Measurements from ENCODE around the gene TSC2. TPM values are rescaled to one million over a fixed set of nuclear protein-coding genes. Genes with fewer than 3 reads are reported as not detected.

Gene TSC2
- total and polyA plus RNA-seq, 2 of the 13 experiments (the other 11 are each of a cell fraction or from before 2014, with no cell fraction given), result 19.6 to 40.4 TPM

DNA sequence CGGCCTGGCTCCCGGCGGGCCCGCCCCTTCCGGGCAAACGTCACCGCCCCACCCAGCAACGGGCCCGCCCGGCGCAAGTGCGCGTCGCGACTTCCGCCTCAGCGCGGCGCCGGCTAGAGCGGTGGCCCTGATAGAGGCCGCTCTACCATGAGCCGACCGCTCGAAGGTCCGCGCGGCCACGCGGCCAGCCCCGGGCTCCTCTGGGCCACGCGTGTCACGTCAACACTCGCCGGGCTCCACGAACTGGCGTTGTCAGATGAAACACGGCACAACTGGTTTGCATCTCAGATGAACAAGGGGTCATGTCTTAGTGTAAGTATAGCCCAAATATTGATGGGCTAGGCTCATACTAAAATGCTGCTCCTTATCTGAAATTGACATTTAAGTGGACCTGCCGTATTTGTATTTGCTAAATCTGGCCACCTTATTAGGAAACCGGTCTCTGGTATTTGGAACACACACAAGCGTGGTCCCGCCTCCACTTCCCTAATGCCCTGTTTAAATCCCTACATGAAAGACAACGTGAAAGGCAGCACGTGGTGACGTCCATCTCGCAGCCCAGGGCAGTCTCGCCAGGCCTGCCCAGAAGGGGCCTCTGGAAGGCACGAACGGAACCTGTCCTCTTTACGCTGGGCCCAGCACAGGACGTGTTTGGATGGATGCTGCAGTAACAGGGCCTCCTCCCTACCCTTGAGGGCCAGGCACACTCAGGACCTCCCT is 37.8 kb upstream of the TSC2 start, which contains the start of gene ZNF598 (continued):
- TF ChIP-seq, protein P1, sequence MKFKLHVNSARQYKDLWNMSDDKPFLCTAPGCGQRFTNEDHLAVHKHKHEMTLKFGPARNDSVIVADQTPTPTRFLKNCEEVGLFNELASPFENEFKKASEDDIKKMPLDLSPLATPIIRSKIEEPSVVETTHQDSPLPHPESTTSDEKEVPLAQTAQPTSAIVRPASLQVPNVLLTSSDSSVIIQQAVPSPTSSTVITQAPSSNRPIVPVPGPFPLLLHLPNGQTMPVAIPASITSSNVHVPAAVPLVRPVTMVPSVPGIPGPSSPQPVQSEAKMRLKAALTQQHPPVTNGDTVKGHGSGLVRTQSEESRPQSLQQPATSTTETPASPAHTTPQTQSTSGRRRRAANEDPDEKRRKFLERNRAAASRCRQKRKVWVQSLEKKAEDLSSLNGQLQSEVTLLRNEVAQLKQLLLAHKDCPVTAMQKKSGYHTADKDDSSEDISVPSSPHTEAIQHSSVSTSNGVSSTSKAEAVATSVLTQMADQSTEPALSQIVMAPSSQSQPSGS (CRISPR knock-in tag; IDR thresholded peaks at IDR 0.05), result peak; percentile 15; the same call in 1 of the 2 replicates
- TF ChIP-seq, protein P2, sequence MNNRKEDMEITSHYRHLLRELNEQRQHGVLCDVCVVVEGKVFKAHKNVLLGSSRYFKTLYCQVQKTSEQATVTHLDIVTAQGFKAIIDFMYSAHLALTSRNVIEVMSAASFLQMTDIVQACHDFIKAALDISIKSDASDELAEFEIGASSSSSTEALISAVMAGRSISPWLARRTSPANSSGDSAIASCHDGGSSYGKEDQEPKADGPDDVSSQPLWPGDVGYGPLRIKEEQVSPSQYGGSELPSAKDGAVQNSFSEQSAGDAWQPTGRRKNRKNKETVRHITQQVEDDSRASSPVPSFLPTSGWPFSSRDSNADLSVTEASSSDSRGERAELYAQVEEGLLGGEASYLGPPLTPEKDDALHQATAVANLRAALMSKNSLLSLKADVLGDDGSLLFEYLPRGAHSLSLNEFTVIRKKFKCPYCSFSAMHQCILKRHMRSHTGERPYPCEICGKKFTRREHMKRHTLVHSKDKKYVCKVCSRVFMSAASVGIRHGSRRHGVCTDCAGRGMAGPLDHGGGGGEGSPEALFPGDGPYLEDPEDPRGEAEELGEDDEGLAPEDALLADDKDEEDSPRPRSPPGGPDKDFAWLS (CRISPR knock-in tag; IDR thresholded peaks at IDR 0.05; ENCODE audit: borderline replicate concordance), result no peak
- no peak for TF ChIP-seq HNRNPLL (IDR thresholded peaks at IDR 0.05; ENCODE audit: low read depth, low read length, poor library complexity, severe bottlenecking)
- peak; percentile 34; the same call in 1 of the 2 replicates for TF ChIP-seq SP5 (CRISPR knock-in tag; IDR thresholded peaks at IDR 0.05; ENCODE audit: borderline replicate concordance, low read depth)
- no peak for TF ChIP-seq ZNF496 (CRISPR knock-in tag; IDR thresholded peaks at IDR 0.05; ENCODE audit: insufficient replicate concordance)
- no peak for TF ChIP-seq ATF1 (CRISPR knock-in tag; IDR thresholded peaks at IDR 0.05)
- no peak for TF ChIP-seq ZNF816 (CRISPR knock-in tag; IDR thresholded peaks at IDR 0.05; ENCODE audit: borderline replicate concordance)
- TF ChIP-seq ZNF570 (CRISPR knock-in tag; IDR thresholded peaks at IDR 0.05; ENCODE audit: borderline replicate concordance), result no peak
- no peak for TF ChIP-seq ZNF460 (CRISPR knock-in tag; IDR thresholded peaks at IDR 0.05; ENCODE audit: borderline replicate concordance)
- TF ChIP-seq, protein P3, sequence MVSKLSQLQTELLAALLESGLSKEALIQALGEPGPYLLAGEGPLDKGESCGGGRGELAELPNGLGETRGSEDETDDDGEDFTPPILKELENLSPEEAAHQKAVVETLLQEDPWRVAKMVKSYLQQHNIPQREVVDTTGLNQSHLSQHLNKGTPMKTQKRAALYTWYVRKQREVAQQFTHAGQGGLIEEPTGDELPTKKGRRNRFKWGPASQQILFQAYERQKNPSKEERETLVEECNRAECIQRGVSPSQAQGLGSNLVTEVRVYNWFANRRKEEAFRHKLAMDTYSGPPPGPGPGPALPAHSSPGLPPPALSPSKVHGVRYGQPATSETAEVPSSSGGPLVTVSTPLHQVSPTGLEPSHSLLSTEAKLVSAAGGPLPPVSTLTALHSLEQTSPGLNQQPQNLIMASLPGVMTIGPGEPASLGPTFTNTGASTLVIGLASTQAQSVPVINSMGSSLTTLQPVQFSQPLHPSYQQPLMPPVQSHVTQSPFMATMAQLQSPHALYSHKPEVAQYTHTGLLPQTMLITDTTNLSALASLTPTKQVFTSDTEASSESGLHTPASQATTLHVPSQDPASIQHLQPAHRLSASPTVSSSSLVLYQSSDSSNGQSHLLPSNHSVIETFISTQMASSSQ (IDR thresholded peaks at IDR 0.05; ENCODE audit: low read depth), result no peak
- TF ChIP-seq, protein P3 (CRISPR knock-in tag; IDR thresholded peaks at IDR 0.05; ENCODE audit: borderline replicate concordance), result no peak; the same call in 1 of the 2 replicates
- peak; percentile 86 for TF ChIP-seq PHF20 (CRISPR knock-in tag; IDR thresholded peaks at IDR 0.05)
- no peak for TF ChIP-seq IRX3 (CRISPR knock-in tag; IDR thresholded peaks at IDR 0.05; ENCODE audit: borderline replicate concordance, low read depth)
- TF ChIP-seq, protein P4, sequence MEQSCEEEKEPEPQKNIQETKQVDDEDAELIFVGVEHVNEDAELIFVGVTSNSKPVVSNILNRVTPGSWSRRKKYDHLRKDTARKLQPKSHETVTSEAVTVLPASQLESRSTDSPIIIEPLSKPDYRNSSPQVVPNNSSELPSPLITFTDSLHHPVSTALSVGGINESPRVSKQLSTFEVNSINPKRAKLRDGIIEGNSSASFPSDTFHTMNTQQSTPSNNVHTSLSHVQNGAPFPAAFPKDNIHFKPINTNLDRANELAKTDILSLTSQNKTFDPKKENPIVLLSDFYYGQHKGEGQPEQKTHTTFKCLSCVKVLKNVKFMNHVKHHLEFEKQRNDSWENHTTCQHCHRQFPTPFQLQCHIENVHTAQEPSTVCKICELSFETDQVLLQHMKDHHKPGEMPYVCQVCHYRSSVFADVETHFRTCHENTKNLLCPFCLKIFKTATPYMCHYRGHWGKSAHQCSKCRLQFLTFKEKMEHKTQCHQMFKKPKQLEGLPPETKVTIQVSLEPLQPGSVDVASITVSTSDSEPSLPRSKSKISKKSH (CRISPR knock-in tag; IDR thresholded peaks at IDR 0.05; ENCODE audit: borderline replicate concordance), result peak; percentile 35; the same call in 1 of the 2 replicates
- peak; percentile 22; the same call in 1 of the 2 replicates for TF ChIP-seq SIX1 (CRISPR knock-in tag; IDR thresholded peaks at IDR 0.05; ENCODE audit: borderline replicate concordance)
- no peak for TF ChIP-seq ZNF772 (CRISPR knock-in tag; IDR thresholded peaks at IDR 0.05)
- TF ChIP-seq, protein P5, sequence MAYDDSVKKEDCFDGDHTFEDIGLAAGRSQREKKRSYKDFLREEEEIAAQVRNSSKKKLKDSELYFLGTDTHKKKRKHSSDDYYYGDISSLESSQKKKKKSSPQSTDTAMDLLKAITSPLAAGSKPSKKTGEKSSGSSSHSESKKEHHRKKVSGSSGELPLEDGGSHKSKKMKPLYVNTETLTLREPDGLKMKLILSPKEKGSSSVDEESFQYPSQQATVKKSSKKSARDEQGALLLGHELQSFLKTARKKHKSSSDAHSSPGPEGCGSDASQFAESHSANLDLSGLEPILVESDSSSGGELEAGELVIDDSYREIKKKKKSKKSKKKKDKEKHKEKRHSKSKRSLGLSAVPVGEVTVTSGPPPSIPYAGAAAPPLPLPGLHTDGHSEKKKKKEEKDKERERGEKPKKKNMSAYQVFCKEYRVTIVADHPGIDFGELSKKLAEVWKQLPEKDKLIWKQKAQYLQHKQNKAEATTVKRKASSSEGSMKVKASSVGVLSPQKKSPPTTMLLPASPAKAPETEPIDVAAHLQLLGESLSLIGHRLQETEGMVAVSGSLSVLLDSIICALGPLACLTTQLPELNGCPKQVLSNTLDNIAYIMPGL (CRISPR knock-in tag; IDR thresholded peaks at IDR 0.05; ENCODE audit: borderline replicate concordance in 1 of 2, low read depth in 1 of 2), result peak; percentile 53 to 68
